Liver (tissue), 9 donors: Measurements from ENCODE around the gene NANOG. TPM values are rescaled to one million over a fixed set of nuclear protein-coding genes. Genes with fewer than 3 reads are reported as not detected.
"Not testable (repeated sequence)": the region's sequence is repeated elsewhere in the genome, so short reads cannot be mapped to it uniquely, and the experiment has no call there.

Experiments
- DNase-seq: peaks from one replicate; pipeline ENCODE4 v3.0.0-alpha.2; 2017; ENCODE audit warnings: low spot score
- H3K27ac ChIP-seq, 2 donors: one replicate each; pipeline ENCODE4 v1.7.0; 2013; ENCODE audit warnings: inconsistent platforms in 2 of 2, low read length in 2 of 2, control low read depth in 1 of 2, low read depth in 1 of 2, mild to moderate bottlenecking in 1 of 2
- H3K27me3 ChIP-seq, 4 donors: one replicate each; pipeline versions ENCODE4 v1.6.1 to v1.7.0; 2013; ENCODE audit warnings: low read length in 3 of 4, inconsistent platforms in 1 of 4, mild to moderate bottlenecking in 1 of 4, moderate library complexity in 1 of 4; ENCODE audit not compliant: control insufficient read depth in 4 of 4, insufficient read depth in 4 of 4
- H3K36me3 ChIP-seq, 4 donors: one replicate each; pipeline versions ENCODE4 v1.6.1 to v1.7.0; 2013; ENCODE audit warnings: low read length in 3 of 4, mild to moderate bottlenecking in 3 of 4, low read depth in 1 of 4, moderate library complexity in 1 of 4; ENCODE audit not compliant: control insufficient read depth in 4 of 4, insufficient read depth in 3 of 4
- H3K4me1 ChIP-seq, 4 donors: one replicate each; pipeline versions ENCODE4 v1.6.1 to v1.7.0; 2013; ENCODE audit warnings: low read length in 3 of 4, mild to moderate bottlenecking in 3 of 4, moderate library complexity in 1 of 4; ENCODE audit not compliant: control insufficient read depth in 4 of 4, insufficient read depth in 4 of 4
- H3K4me3 ChIP-seq, 3 donors: one replicate each; pipeline versions ENCODE4 v1.6.1 to v1.7.0; 2013; ENCODE audit warnings: low read length in 3 of 3, control low read depth in 1 of 3, low read depth in 1 of 3, mild to moderate bottlenecking in 1 of 3
- H3K9ac ChIP-seq, 2 donors: one replicate each; pipeline ENCODE4 v1.7.0; 2013; ENCODE audit warnings: low read length in 2 of 2, mild to moderate bottlenecking in 2 of 2, moderate library complexity in 2 of 2, control low read depth in 1 of 2, low read depth in 1 of 2
- H3K9me3 ChIP-seq, 4 donors: one replicate each; pipeline versions ENCODE4 v1.6.1 to v1.7.0; 2013; ENCODE audit warnings: low read length in 3 of 4; ENCODE audit not compliant: control insufficient read depth in 4 of 4
- ATF3 ChIP-seq: IDR thresholded peaks from 2 replicates; pipeline ENCODE4 v1.6.1; 2016; ENCODE audit warnings: antibody characterized with exemption
- EGR1 ChIP-seq, 2 donors: IDR thresholded peaks; 2 replicates each; pipeline ENCODE4 v1.6.1; 2016 to 2018; ENCODE audit warnings: antibody characterized with exemption in 2 of 2, low read depth in 2 of 2
- FOXA1 ChIP-seq: IDR thresholded peaks from 2 replicates; pipeline ENCODE4 v1.6.1; 2016; ENCODE audit warnings: antibody characterized with exemption
- FOXA2 ChIP-seq: IDR thresholded peaks from 2 replicates; pipeline ENCODE4 v1.6.1; 2016; ENCODE audit warnings: antibody characterized with exemption
- HNF4A ChIP-seq, 2 donors: conservative IDR thresholded peaks; 2 replicates each; pipeline ENCODE4 v1.6.1; 2016; ENCODE audit warnings: antibody characterized with exemption in 2 of 2, mild to moderate bottlenecking in 2 of 2
- HNF4G ChIP-seq: IDR thresholded peaks from 2 replicates; pipeline ENCODE4 v1.6.1; 2016; ENCODE audit warnings: antibody characterized with exemption
- JUND ChIP-seq, 2 donors: IDR thresholded peaks; 2 replicates each; pipeline ENCODE4 v1.6.1; 2016; ENCODE audit warnings: antibody characterized with exemption in 2 of 2
- NR2F2 ChIP-seq: IDR thresholded peaks from 2 replicates; pipeline ENCODE4 v1.6.1; 2016; ENCODE audit warnings: antibody characterized with exemption
- RAD21 ChIP-seq, 2 donors: IDR thresholded peaks; 2 replicates each; pipeline ENCODE4 v1.6.1; 2016; ENCODE audit warnings: antibody characterized with exemption in 2 of 2, mild to moderate bottlenecking in 2 of 2
- REST ChIP-seq: IDR thresholded peaks from 2 replicates; pipeline ENCODE4 v1.6.1; 2016; ENCODE audit warnings: antibody characterized with exemption, mild to moderate bottlenecking
- RXRA ChIP-seq, 2 donors: IDR thresholded peaks; 2 replicates each; pipeline ENCODE4 v1.6.1; 2017 to 2018; ENCODE audit warnings: antibody characterized with exemption in 2 of 2, mild to moderate bottlenecking in 1 of 2
- SP1 ChIP-seq: IDR thresholded peaks from 2 replicates; pipeline ENCODE4 v1.6.1; 2018; ENCODE audit warnings: antibody characterized with exemption, mild to moderate bottlenecking
- YY1 ChIP-seq: IDR thresholded peaks from 2 replicates; pipeline ENCODE4 v1.6.1; 2016; ENCODE audit warnings: antibody characterized with exemption, mild to moderate bottlenecking
- ZBTB33 ChIP-seq: IDR thresholded peaks from 2 replicates; pipeline ENCODE4 v1.6.1; 2016; ENCODE audit warnings: antibody characterized with exemption
- WGBS: extraction: QIAGEN DNeasy Blood & Tissue Kit; methylation state at CpG from one replicate; pipeline ENCODE4 v1.1.7; 2013; 5-methylcytosine and 5-hydroxymethylcytosine counted together
- polyA plus RNA-seq, 2 donors: library from polyadenylated mRNA; stranded (reverse) in 1 of 2; unstranded in 1 of 2; fragments of 200-250 nt in 1 of 2; fragments of >200 nt in 1 of 2; fragmentation: Nextera tagmentation in 1 of 2; extraction: Ambion mirVana in 1 of 2; gene quantifications; one replicate each; pipeline versions ENCODE4 v1.2.1 to v1.2.3, GENCODE V29; 2013 to 2015
- total RNA-seq, 2 donors: library from RNA; depleted of rRNA; stranded (reverse); fragments of >200 nt; gene quantifications; one replicate each; pipeline ENCODE4 v1.2.3, GENCODE V29; 2014
- TF ChIP-seq, protein P1 (sequence below): IDR thresholded peaks from 2 replicates; pipeline ENCODE4 v1.6.1; 2016; ENCODE audit warnings: antibody characterized with exemption
- TF ChIP-seq, protein P2 (sequence below): fragments of 150-350 bp; IDR thresholded peaks from 2 replicates; pipeline ENCODE4 v1.5.1; 2017; ENCODE audit warnings: improper control_type of control experiment, low read depth, low read length; ENCODE audit not compliant: missing input control
- donor health status: healthy.
- donor health status: healthy.
- donor health status: healthy.
- donor health status: healthy.
- donor health status: healthy.

Gene NANOG
- total and polyA plus RNA-seq, 4 donors, result 0.11 to 0.17 TPM; not detected in 2

DNA sequence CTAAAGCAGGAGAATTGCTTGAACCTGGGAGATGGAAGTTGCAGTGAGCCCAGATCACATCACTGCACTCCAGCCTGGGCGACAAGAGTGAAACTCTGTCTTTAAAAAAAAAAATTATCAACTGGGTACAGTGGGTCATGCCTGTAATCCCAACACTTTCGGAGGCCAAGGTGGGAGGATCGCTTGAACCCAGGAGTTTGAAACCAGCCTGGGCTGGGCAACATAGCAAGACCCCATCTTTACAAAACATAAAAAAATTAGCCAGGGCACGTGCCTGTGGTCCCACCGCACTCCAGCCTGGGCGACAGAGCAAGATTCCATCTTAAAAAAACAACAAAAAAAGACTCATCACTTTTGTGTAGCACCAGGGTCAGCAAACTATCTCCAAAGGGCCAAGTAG, 7.1 kb upstream of the NANOG start:
- WGBS, result 95% methylated on average over 6 of the region's 6 CpGs
- no peak overlapping the region for H3K27ac ChIP-seq

GRCh38 chr12:7783433-7783832, 5.8 kb upstream of the NANOG start:
- 86% methylated on average over 9 of the region's 9 CpGs for WGBS

More for the DNA sequence above, 7.1 kb upstream of the NANOG start:
- TF ChIP-seq JUND (IDR thresholded peaks at IDR 0.05) (no peak), HNF4G (no peak), HNF4A (conservative IDR thresholded peaks at IDR 0.05) (no peak), NR2F2 (no peak), SP1 (no peak), YY1 (no peak), RXRA (IDR thresholded peaks at IDR 0.05) (no peak), ATF3 (no peak), FOXA2 (no peak), RAD21 (IDR thresholded peaks at IDR 0.05) (no peak), ZBTB33 (no peak)
- TF ChIP-seq, protein P1, sequence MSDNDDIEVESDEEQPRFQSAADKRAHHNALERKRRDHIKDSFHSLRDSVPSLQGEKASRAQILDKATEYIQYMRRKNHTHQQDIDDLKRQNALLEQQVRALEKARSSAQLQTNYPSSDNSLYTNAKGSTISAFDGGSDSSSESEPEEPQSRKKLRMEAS, result no peak
- TF ChIP-seq, protein P2, sequence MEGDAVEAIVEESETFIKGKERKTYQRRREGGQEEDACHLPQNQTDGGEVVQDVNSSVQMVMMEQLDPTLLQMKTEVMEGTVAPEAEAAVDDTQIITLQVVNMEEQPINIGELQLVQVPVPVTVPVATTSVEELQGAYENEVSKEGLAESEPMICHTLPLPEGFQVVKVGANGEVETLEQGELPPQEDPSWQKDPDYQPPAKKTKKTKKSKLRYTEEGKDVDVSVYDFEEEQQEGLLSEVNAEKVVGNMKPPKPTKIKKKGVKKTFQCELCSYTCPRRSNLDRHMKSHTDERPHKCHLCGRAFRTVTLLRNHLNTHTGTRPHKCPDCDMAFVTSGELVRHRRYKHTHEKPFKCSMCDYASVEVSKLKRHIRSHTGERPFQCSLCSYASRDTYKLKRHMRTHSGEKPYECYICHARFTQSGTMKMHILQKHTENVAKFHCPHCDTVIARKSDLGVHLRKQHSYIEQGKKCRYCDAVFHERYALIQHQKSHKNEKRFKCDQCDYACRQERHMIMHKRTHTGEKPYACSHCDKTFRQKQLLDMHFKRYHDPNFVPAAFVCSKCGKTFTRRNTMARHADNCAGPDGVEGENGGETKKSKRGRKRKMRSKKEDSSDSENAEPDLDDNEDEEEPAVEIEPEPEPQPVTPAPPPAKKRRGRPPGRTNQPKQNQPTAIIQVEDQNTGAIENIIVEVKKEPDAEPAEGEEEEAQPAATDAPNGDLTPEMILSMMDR, result no peak
- no peak overlapping the region for H3K9ac ChIP-seq
- H3K4me1 ChIP-seq, result no peaks in the 10 kb centered on the region
- no peak for DNase-seq
- no peaks in the 10 kb centered on the region for H3K27me3 ChIP-seq
- H3K36me3 ChIP-seq, result no peaks in the 10 kb centered on the region
- H3K9me3 ChIP-seq, result no peaks in the 10 kb centered on the region
- H3K4me3 ChIP-seq, result no peak overlapping the region

DNA sequence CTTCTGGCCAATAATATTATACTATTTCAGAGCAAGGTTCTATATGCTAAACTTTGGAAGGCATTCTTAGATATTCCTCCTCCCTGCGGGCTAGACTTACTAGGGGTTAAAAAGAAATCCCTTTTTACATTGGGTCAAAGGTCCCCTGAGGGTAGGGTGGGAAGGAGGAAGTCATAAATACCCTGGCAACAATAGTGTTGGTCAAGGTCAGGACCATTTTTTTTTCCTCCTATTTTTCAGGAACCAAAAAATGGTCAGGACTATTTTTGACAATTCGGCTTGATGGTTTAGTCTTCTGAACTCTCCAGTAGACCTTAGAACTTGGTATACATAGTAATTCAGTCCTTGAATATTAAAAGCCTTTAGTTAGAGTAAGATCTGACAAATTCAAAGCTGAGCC, 4.5 kb upstream of the NANOG start:
- Histone ChIP-seq H3K27ac (no peak overlapping the region), H3K4me3 (no peak overlapping the region), H3K36me3 (no peaks in the 10 kb centered on the region), H3K27me3 (no peaks in the 10 kb centered on the region), H3K9ac (no peak overlapping the region), H3K9me3 (no peaks in the 10 kb centered on the region), H3K4me1 (no peaks in the 10 kb centered on the region)
- TF ChIP-seq FOXA1, result no peak
- no peak for TF ChIP-seq RXRA (IDR thresholded peaks at IDR 0.05)
- TF ChIP-seq HNF4G, result no peak
- no peak for TF ChIP-seq JUND (IDR thresholded peaks at IDR 0.05)
- TF ChIP-seq SP1, result no peak
- no peak for TF ChIP-seq ATF3
- no peak for TF ChIP-seq NR2F2
- no peak for TF ChIP-seq EGR1 (IDR thresholded peaks at IDR 0.05; ENCODE audit: low read depth in 2 of 2)
- TF ChIP-seq REST, result no peak
- TF ChIP-seq, protein P2, result no peak
- 58% methylated on average over 2 of the region's 2 CpGs for WGBS
- DNase-seq, result no peak

More at GRCh38 chr12:7783433-7783832, 5.8 kb upstream of the NANOG start:
- not testable (repeated sequence) for DNase-seq, H3K9me3 ChIP-seq, H3K4me1 ChIP-seq, H3K4me3 ChIP-seq, H3K27ac ChIP-seq, H3K9ac ChIP-seq, H3K27me3 ChIP-seq, H3K36me3 ChIP-seq
